CD4-positive, alpha-beta T cell treated with Interferon gamma for 1 hour (primary cell): ENCODE data around the gene NUDT3.

Experiments used
- DNase-seq: peaks from one replicate; pipeline ENCODE4 v3.0.0-alpha.2; 2020

Gene NUDT3

GRCh38 chr6:34237316-34237721 is 155.2 kb downstream of the NUDT3 start:
- peak; percentile 23 for DNase-seq

GRCh38 chr6:34236443-34237315 is 155.8 kb downstream of the NUDT3 start, which contains the start of gene HMGA1:
HMGA1 (plus strand) TSS chr6:34236873; CDS start chr6:34240781, 3,908 bp downstream.
- peak; percentile 91 for DNase-seq

GRCh38 chr6:34236131-34236442 is 156.4 kb downstream of the NUDT3 start:
- DNase-seq = peak; percentile 68

GRCh38 chr6:34235307-34236130 is 156.9 kb downstream of the NUDT3 start:
- peak; percentile 73 for DNase-seq

GRCh38 chr6:34234667-34235306 is 157.7 kb downstream of the NUDT3 start:
- DNase-seq = no peak

GRCh38 chr6:34233867-34234266 is 158.6 kb downstream of the NUDT3 start:
- DNase-seq = no peak

GRCh38 chr6:34232901-34233300 is 159.6 kb downstream of the NUDT3 start:
- no peak for DNase-seq

- no peak for DNase-seq
Observed at GRCh38 chr6:34231566-34232336, 160.7 kb downstream of the NUDT3 start.

- no peak for DNase-seq
Observed at GRCh38 chr6:34230653-34231371, 161.7 kb downstream of the NUDT3 start.

GRCh38 chr6:34229877-34230276 is 162.6 kb downstream of the NUDT3 start:
- DNase-seq = no peak
